ENCODE results near the gene MAP7D2. TPM values are rescaled to one million over a fixed set of nuclear protein-coding genes. Genes with fewer than 3 reads are reported as not detected.

Gene MAP7D2
- polyA plus RNA-seq, 1 donor from 2014 or later = 0.23 TPM

DNA sequence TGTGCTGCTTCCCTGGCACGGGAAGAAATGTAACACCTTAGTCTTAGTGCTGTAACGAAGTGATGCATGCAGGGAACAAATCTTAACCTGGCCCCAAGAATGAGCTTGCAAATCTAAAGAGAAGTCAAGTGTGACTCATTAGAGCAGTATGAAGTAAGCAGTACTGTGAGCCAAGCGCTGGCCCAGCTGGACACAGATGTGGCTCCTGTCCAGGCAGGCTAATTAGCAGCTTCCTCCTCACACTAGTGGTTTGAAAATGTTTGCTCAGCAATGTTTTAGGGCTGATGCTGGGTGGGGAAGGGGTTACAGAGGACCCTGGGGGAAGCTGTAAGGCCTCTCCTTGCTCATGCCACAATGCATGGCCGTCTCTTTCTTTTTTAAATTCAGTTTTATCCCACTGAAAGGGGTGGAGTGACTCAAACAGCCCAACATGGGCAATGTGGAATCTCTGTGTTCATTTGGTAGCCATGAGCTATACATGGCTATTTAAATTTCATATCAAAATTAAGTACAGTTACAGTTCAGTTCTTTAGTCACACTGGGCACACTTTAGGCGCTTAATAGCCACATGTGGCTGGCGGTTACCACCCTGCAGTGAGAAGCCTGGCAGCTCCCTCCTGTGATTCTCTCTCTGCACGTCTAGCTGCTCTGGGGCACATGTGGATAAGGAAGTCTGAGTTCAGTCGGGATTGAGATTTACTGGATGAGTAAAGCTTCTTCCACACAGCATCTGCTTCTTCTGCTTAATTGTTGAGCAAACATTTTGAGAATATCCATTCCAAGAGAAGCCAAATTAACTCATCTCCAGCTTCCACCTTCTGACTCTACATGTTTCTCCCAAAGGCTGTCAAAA is 48.8 kb downstream of the MAP7D2 start:
- Mint-ChIP-seq H3K4me3 (no peak overlapping the region), H3K27me3 (no peaks in the 10 kb centered on the region), H3K36me3 (no peaks in the 10 kb centered on the region), H3K27ac (no peak overlapping the region), H3K9me3 (no peaks in the 10 kb centered on the region), H3K4me1 (peaks cover 4 to 7% (median 5%) of the 10 kb centered on the region in 3 donors)

DNA sequence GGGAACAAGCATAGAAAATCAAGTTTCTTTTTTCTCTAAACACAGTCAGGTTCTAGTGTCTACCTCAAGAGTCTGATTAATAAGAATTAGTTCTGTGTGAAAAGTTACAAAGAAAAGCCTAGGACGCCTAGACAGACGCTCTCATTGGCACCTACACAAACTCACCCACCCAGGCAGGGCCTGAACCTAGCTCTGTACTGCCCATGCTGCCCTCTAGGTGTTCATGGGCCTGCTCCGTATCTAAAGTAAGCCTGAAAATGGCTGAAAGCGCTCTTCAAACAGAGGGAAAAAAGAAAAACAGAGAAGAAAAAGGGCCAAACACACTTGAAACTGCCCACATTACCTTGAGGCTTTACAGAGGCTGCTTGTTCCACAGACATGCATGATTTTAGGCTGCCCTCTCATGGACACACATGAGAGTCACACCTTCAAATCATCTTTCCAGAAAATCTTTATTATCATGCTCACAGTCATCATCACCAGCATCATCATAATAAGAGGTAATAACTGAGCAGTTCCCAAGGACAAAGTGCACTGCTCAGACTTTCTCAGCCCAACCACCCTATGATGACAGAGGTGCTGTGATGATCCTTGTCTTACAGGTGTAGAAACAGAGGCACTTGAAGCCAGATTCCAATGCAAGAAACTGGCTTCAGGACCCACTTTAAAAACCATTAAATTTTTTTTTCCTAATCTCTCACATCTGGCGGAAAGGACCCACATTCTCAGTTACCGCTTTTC is 49.6 kb downstream of the MAP7D2 start:
- Mint-ChIP-seq H3K4me3 (no peak overlapping the region), H3K27ac (peak overlapping the region in 2 of 3 donors; percentile 5 to 86)

DNA sequence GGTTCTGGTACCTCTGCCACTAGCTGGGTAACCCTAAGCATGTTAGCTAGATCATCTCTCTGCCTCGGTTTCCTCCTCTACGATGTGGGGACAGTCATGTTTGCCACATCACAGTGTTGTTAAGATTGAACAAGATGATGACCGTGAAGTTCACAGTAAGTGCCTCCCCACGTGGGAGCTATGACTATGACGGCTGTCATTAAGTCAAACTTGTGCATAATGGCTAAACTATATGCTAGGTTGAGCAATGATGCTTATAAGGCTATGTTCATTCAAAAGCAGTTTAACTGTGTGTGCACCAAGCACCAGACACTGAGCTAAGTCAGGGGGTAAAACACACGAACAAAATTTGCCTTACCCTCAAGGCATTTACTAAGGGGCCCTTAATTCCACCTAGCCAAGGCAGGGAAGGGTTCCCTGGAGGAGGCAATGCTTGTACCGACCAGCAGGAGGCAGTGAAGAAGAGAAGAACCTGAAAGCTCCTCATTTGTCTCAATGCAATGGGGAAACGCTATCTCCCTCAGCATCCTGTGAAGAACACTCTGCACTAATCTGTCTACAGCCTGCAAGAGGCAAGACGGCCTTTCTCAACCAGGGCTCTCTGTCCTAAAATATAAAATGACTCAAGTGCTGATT is 52.9 kb downstream of the MAP7D2 start:
- Mint-ChIP-seq H3K4me3 (no peak overlapping the region), H3K9me3 (no peaks in the 10 kb centered on the region), H3K27ac (no peak overlapping the region), H3K36me3 (peaks cover 3% of the 10 kb centered on the region), H3K27me3 (peaks cover 2% of the 10 kb centered on the region), H3K4me1 (peaks cover 19 to 30% (median 24%) of the 10 kb centered on the region in 3 donors)

More for the DNA sequence above, 49.6 kb downstream of the MAP7D2 start:
- no peaks in the 10 kb centered on the region for H3K9me3 Mint-ChIP-seq
- H3K27me3 Mint-ChIP-seq = no peaks in the 10 kb centered on the region
- no peaks in the 10 kb centered on the region for H3K36me3 Mint-ChIP-seq
- H3K4me1 Mint-ChIP-seq = peaks cover 6 to 9% (median 7%) of the 10 kb centered on the region in 3 donors

DNA sequence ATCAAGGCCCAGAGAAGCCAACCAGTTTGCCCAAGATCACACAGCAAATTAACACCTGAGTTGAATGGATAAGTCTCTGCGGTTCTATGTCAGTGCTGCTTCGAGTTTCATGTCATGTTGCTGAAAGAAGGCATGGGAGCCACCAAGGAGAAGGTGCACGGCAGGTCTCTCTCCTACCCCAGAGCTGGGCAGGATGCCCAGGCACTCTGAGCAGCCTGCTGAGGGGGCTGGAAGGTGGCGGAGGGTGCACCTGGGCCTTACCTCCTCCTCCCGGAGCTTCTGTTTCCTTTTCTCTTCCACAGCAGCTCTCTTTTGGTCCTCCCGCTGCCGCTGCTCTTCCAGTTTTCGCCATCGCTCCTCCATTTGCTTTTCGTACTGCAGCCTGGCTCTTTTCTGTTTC is 53.6 kb downstream of the MAP7D2 start:
- Mint-ChIP-seq H3K36me3 (peaks cover 3% of the 10 kb centered on the region), H3K27me3 (peaks cover 2% of the 10 kb centered on the region), H3K4me1 (peaks cover 19 to 31% (median 24%) of the 10 kb centered on the region in 3 donors)

DNA sequence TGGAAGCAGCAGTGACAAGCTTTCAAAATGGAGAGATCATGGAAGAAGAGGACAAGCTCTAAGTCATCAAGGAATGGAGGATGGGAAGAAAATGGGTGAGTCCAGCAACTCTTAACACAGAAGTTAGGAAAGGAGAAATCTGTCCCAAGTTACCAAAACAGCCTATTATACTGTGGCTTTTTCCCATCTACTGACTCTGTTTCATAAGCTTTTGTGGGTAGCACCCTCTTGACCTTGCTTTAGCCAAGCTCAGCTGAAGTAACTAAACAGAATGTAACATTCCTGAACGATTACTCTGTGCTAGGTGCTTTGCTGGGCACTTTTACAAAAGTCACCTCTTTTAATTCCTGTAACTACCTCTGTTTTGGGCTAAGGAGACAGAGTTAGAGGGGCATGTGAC is 54.9 kb downstream of the MAP7D2 start:
- Mint-ChIP-seq H3K4me3 (peak overlapping the region in 2 of 4 donors; percentile 73 to 79), H3K36me3 (peaks cover 3% of the 10 kb centered on the region), H3K9me3 (no peaks in the 10 kb centered on the region), H3K4me1 (peaks cover 14 to 30% (median 22%) of the 10 kb centered on the region in 3 donors), H3K27me3 (peaks cover 2% of the 10 kb centered on the region), H3K27ac (peak overlapping the region; percentile 65 to 95 (median 88))

More for the DNA sequence above, 53.6 kb downstream of the MAP7D2 start:
- Mint-ChIP-seq H3K27ac (peak overlapping the region in 2 of 3 donors; percentile 65 to 88), H3K9me3 (no peaks in the 10 kb centered on the region), H3K4me3 (no peak overlapping the region)

DNA sequence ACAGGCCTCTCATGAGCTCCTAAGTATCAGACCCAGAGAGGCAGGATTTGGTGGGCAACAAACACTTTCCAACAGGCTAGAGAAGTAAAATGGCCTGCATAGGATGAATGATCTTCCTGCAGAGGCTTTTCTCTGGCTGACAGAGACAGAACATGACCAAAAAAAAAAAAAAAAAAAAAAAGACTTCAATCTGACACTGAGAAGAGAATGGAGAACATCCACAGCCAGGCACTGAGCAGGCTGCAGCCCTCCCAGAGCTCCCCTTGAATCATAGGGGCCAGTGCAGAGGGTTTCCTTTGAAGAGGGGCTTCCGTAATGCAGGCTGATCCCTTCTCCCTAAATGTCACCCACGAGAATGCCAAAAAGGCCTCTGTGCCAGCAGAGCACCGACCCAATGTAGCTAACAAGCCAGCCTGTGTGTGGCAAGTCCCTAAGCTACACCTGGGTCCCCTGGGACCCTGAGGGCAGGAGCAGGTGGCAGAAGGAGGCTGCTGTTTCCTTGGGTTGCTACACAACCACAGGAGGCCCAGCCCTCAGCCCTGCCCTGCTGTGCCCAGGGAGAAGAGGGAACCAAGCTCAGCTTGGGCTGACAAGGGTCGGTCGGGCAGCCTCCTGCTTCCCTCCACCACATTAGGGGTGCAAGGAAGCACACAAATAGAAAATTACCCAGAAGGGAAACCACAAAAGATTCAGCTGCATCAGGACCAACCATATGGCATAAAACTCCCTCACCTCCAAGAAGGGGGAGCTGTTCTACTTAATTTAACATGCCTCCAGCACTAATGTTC is 55.6 kb downstream of the MAP7D2 start:
- peak overlapping the region; percentile 88 to 95 (median 94) for H3K27ac Mint-ChIP-seq
- peak overlapping the region in 3 of 4 donors; percentile 34 to 79 (median 73) for H3K4me3 Mint-ChIP-seq
- peaks cover 14 to 30% (median 22%) of the 10 kb centered on the region in 3 donors for H3K4me1 Mint-ChIP-seq
- peaks cover 2% of the 10 kb centered on the region for H3K27me3 Mint-ChIP-seq
- H3K36me3 Mint-ChIP-seq = peaks cover 3% of the 10 kb centered on the region
- H3K9me3 Mint-ChIP-seq = no peaks in the 10 kb centered on the region

DNA sequence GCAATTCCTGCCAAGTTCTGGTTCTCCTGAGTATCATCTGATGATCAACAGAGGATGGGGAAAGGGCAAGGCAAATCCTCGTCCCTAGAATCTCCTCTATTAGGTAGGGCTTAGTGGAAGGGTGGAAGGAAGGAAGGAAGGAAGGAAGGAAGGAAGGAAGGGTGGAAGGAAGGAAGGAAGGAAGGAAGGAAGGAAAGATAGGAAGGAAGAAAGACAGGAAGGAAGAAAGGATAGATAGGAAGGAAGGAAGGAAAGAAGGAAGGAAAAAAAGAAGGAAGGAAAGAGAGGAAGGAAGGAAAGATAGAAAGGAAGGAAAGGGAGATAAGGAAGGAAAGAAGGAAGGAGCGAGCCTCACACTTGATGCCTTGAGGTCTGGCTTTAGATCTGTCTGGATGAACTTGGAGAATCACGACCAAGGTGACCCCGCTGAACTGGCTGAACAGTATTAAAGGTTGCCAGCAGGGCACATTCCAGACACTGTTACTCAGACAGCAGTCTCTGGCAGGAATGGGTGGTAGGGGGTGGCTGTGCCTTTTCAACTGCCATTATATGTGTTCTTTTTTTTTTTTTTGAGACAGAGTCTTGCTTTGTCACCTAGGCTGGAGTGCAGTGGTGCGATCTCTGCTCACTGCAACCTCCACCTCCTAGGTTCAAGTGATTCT is 57.1 kb downstream of the MAP7D2 start:
- no peaks in the 10 kb centered on the region for H3K9me3 Mint-ChIP-seq
- H3K36me3 Mint-ChIP-seq = peaks cover 3% of the 10 kb centered on the region
- peaks cover 2% of the 10 kb centered on the region for H3K27me3 Mint-ChIP-seq
- H3K4me1 Mint-ChIP-seq = peaks cover 14 to 27% (median 22%) of the 10 kb centered on the region in 3 donors
- peak overlapping the region in 2 of 3 donors; percentile 88 to 93 for H3K27ac Mint-ChIP-seq
- no peak overlapping the region for H3K4me3 Mint-ChIP-seq

DNA sequence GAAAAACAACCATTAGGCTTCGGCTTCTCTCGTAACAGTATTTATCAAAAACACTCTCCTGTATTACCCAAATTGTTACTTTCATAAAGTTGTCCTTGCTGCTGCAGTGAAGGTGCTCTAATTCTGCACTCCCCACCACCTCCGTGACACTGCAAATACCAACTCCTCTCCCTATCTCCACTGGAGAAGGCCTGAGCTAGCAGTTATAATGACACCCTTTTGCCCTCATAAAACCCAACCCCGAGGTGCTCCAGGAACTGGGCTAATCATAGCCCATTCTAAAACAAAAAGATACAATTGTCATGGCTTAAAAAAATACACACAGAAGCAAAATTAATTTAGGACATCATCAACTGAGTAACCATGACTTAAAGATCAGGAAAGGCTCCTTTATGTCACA is 59.2 kb downstream of the MAP7D2 start:
- no peaks in the 10 kb centered on the region for H3K9me3 Mint-ChIP-seq
- H3K36me3 Mint-ChIP-seq = peaks cover 3% of the 10 kb centered on the region
- peak overlapping the region in 1 of 3 donors; percentile 44 for H3K27ac Mint-ChIP-seq
- H3K4me1 Mint-ChIP-seq = peaks cover 14 to 24% (median 20%) of the 10 kb centered on the region in 3 donors
- no peak overlapping the region for H3K4me3 Mint-ChIP-seq
- peaks cover 2% of the 10 kb centered on the region for H3K27me3 Mint-ChIP-seq

DNA sequence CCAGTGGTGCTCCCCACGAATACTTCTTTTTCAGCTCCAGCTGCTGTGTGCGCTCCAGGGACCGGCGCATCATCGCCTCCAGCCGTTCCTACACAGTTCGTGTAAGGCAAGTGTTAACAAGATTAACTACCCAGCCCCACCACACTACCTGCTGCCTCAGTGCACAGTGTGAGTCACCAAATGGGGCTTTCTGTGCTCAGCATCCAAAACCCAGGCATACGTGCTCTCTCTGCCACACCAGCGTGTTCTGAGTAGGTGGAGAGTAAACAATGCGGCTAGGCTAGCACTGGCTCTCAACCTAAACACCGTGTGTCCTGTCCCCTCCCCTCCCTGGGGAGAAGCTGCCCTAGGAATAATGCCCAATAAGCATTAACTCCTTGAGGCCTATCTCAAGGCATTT is 60.0 kb downstream of the MAP7D2 start:
- Mint-ChIP-seq H3K27me3 (peaks cover 2% of the 10 kb centered on the region), H3K4me1 (peaks cover 9 to 18% (median 14%) of the 10 kb centered on the region in 3 donors), H3K4me3 (no peak overlapping the region), H3K36me3 (peaks cover 3% of the 10 kb centered on the region), H3K27ac (no peak overlapping the region), H3K9me3 (no peaks in the 10 kb centered on the region)

DNA sequence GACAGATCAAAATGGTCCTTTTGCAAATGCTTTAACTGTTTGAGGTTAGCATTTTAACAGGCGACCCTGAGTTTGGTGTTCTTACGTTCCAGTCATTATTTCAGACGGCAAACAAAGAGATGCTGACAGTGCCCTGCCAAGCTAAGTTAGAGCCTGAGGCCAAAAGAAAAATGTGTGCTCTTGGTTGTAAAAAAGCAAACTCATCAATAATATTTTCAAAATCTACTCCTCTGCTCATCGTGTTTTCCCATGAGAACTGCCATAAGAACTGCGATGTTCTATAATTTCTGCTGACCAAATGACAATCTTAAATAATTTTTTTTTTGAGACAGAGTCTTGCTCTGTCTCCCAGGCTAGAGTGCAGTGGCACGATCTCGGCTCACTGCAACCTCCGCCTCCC is 63.2 kb downstream of the MAP7D2 start:
- H3K27ac Mint-ChIP-seq = no peak overlapping the region
- H3K4me1 Mint-ChIP-seq = peaks cover 0 to 1% (median under 1%) of the 10 kb centered on the region in 3 donors
- H3K4me3 Mint-ChIP-seq = no peak overlapping the region
- peaks cover 3% of the 10 kb centered on the region for H3K36me3 Mint-ChIP-seq
- H3K9me3 Mint-ChIP-seq = no peaks in the 10 kb centered on the region
- no peaks in the 10 kb centered on the region for H3K27me3 Mint-ChIP-seq

DNA sequence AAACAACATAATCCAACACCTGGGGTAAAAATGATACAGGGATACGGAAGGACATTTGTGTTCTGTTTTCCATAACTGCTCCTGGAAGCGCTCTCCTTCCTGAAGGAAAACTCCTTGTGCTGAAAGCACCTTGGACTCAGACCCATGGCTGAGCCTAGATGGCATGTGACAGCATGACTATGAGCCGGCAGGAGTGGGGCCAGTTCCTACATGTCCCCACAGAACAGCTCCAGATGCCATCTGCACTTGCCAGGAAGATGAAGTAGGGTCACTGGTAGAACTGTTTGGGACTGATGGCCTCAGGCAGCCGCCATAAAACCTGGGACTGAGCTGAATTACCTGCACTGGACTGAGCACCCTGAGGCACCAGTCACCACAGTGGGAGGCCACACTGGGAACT is 69.8 kb downstream of the MAP7D2 start:
- H3K27ac Mint-ChIP-seq = no peak overlapping the region
- H3K36me3 Mint-ChIP-seq = peaks cover 3% of the 10 kb centered on the region
- no peaks in the 10 kb centered on the region for H3K27me3 Mint-ChIP-seq
- H3K4me3 Mint-ChIP-seq = no peak overlapping the region
- no peaks in the 10 kb centered on the region for H3K9me3 Mint-ChIP-seq
- no peaks in the 10 kb centered on the region for H3K4me1 Mint-ChIP-seq

DNA sequence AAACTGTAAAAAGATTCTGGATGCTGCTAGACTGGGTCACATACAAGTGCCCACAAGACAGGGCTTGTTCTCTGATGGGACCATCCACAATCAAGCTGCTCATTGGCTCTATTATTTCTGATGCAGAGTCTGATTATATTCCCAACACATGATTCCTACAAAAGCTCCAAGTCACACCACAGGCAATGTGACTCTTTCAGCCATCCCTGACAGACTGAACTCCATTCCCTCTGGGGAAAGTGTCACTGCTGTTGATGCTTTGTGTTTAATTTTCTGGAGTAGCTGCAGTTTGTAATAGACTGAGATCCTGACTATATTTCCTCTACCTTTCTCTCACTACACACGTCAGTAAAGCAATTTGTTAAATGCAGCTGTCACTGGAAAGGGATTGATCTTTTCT is 70.5 kb downstream of the MAP7D2 start:
- Mint-ChIP-seq H3K4me3 (no peak overlapping the region), H3K27me3 (no peaks in the 10 kb centered on the region), H3K36me3 (peaks cover 3% of the 10 kb centered on the region), H3K4me1 (no peaks in the 10 kb centered on the region), H3K27ac (peak overlapping the region in 1 of 3 donors; percentile 57), H3K9me3 (no peaks in the 10 kb centered on the region)

DNA sequence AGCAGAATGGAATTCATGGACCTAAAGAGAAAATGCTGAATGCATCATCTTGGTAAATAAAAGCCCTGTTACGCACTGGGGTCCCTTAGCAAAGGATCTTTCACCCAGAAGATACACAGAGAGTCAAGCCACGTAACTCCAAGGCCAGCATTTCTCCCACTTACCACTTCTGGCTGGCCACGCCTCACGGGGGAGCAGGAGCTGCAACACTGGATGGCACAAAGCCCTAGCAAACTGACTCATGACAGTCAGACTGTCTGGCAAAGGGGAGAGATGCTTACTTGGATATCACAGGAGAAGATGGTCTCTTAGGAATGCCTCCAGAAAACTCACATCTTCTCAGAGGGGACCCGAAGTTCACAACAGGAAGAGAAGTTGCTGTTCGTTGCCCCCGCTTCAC is 74.5 kb downstream of the MAP7D2 start:
- Mint-ChIP-seq H3K4me3 (no peak overlapping the region), H3K4me1 (no peaks in the 10 kb centered on the region), H3K27me3 (peaks cover 3% of the 10 kb centered on the region), H3K9me3 (no peaks in the 10 kb centered on the region), H3K27ac (no peak overlapping the region), H3K36me3 (peaks cover 6% of the 10 kb centered on the region)

DNA sequence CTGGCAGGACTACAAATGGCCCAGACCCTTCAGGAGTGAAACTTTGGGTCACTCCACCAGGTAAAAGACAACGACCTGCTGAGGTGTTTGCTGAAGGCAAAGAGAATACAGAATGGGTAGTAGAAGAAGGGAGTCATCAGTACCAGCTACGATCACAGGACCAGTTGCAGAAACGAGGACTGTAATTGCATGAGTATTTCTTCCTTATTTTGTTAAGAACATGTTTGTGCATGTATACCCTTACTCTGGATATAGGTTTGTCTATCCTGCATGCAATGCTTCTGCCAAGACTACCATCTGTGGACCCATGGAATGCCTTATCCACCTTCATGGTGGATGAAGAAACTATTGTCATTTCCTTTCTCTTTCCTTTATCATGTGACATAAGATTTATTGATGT is 77.7 kb downstream of the MAP7D2 start:
- no peak overlapping the region for H3K27ac Mint-ChIP-seq
- H3K36me3 Mint-ChIP-seq = peaks cover 9% of the 10 kb centered on the region
- peaks cover 3% of the 10 kb centered on the region for H3K27me3 Mint-ChIP-seq
- peaks cover 0 to 2% (median 2%) of the 10 kb centered on the region in 3 donors for H3K4me1 Mint-ChIP-seq
- H3K9me3 Mint-ChIP-seq = no peaks in the 10 kb centered on the region
- H3K4me3 Mint-ChIP-seq = no peak overlapping the region
